NCI-H1436 (cell line): ENCODE data around the gene MORN1.
A peak's percentile ranks its signal among the peaks of the same experiment; 100 is the strongest.

Experiments used
- DNase-seq: peaks from one replicate; lab custom pipeline; 2025; lab: John Stamatoyannopoulos, UW

Gene MORN1

GRCh38 chr1:2419416-2419815 is 28.1 kb upstream of the MORN1 start:
- no peak for DNase-seq

DNA sequence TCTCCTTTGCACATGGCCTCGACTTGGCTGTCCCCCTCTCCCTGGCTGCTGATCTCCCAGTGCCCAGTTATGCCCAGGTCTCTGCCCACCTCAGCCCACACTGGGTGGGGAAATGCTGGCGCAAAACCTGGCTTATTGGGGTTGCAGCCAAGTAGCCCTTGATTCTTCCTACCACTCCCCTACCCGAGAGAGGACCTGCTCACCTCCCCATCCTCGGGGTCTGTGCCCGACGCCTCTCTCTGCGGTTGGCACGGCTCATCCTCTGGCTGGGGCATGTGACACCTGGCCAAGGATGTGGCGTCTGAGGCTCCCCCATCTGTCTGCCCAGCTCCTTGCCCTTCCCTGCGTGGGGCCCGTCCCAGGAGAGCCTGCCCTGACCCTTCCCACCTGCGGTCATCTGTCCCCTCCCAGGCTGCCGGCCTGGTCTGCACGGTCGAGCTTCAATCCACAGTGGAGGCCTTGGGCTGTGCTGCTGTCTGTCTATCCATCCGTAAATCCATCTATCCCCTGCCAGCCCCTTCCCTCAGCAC is 27.5 kb upstream of the MORN1 start:
- DNase-seq = no peak

- DNase-seq = no peak
Observed at GRCh38 chr1:2417833-2418225, 26.5 kb upstream of the MORN1 start.

DNA sequence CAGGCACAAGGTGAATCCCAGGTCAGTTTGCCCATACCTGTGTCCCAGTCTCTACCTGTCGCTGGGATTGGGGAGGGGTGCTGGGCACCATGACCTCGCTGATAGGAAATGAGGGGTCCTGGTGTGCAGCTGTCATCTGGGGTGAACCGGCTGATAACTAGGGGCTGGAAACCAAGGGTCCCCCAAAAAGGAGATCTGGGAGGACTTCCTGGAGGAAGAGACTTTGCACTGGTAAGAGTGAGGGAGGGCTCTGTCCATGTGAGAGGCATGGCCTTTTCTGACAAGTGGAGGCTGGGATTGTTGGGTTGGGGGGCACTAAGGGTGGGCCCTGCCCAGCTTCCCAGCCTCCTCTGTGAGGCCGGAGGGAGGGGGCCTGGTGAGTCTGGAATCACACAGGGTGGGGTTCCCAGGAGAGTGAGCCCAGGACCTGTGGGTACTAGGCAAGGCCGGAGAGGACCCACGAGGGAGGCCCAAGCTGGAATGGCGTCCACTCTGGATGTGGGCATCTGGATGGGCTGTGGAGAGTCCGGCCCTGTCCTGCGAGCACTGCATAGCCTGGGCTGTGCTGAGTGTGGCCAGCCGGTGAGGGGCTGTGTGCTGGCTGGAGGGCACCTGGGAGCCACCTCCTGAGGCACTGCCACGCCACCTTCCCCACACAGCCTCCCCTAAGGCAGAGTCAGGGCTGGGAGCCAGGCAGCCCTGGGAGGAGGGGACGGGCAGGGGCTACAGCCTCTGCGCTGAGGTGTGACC is 25.9 kb upstream of the MORN1 start:
- no peak for DNase-seq

DNA sequence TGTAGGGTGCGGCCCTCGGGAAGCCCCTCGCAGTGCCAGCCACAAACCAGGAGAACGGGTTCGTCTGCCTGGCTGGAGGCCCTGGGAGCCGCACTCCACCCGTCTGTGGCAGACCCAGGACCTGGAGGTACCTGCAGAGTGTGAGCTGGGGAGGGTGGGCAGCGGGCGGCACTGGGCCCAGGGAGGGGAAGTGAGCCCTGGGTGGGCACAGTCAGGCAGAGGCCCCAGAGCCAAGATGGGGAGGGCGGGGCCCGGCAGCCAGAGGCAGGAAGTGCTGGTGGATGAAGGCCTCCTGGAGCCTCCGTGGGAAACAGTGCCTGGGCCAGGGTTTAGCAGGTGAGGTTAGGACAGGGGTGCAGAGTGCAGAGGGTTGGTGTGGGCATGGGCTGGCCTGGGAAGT is 25.0 kb upstream of the MORN1 start:
- DNase-seq = no peak

DNA sequence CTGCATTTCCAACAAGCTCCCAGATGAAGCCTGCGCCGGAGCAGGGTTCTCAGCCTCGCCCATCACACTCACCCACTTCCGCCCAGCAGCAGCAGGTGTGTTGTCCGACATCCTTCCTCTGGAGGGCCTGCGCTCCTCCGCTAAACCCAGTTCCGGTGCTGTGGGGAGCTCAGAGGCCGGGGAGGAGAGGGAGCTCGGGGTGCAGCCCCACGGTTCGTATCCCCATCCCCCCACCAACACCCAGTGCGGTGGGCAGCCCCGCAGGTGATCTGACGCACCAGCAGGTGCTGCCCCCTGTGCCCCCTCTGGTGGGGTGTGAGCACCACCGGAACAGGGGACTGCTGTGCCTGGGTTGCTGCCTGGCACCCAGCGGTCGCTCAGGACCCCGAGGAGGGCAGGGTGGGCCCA is 24.5 kb upstream of the MORN1 start:
- no peak for DNase-seq

- DNase-seq = no peak
Observed at GRCh38 chr1:2415337-2415736, 24.0 kb upstream of the MORN1 start.

DNA sequence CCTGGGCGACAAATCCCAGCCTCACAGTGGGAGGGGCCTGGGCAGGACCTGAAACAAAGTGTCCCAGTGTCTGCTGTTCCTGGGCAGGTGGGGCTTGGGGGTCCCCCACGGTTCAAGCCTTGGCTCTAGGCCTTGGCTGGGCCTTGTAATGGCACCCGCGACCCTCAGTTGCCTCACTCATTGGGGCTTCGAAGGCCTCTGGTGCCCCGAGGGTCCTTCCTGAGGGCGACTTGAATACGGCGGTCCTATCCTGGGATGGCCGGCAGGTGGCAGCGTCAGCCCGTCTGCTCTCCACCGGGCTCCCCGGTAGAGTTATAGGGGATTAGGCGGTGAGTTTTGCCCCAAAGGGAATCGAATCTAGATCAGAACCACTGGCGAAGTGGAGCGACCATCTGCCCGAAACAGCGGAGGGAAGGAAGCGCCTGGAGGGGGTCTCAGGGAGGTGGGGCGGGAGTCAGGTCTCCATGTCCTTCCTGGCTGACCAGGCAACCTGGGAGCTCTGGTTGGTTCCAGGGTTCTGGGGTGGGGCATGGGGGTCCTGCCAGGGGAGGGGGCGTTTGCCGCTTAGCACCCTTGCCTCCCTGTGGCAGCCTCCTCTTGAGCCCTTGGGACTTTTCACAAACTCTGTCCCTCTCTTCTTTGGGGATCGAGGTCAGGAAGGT is 23.1 kb upstream of the MORN1 start:
- peak; percentile 66 for DNase-seq

DNA sequence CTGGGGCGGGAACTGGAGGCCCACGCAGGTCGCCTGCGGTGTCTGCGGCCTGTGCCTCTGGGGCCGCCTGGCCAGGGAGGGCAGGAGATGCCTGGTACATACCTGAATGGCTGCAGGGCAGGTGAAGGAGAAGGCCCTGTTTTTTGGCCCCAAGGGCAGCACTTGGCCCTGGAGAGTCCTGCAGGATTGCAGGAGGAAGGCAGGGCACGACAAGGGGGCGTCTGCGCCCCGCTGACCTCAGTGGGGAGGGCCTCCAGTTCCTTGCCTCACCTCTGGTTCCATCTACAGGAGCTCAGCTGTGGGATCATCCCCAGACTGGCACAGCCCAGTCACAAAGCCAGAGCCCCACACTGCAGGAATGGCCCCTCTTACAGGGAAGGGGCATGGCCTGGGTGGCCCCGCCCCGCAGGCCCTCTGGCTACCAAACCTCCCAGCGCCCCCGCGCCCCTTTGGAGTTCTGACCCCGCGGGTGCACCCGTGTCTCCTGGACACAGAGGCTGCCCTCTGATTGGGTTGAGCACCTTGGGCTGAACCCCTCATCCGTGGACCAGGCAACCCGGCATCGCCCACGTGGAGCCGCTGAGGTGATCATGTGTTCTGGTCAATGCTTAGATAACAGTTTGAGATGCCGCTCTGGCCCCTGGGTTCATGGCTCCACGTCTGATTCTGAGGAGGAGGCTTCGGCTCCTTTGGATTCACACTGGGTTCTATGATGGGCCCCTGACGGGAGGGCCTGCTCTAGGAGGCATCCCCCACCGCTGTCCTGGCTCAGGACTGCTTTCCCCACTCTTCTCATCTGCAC is 22.3 kb upstream of the MORN1 start:
- no peak for DNase-seq

DNA sequence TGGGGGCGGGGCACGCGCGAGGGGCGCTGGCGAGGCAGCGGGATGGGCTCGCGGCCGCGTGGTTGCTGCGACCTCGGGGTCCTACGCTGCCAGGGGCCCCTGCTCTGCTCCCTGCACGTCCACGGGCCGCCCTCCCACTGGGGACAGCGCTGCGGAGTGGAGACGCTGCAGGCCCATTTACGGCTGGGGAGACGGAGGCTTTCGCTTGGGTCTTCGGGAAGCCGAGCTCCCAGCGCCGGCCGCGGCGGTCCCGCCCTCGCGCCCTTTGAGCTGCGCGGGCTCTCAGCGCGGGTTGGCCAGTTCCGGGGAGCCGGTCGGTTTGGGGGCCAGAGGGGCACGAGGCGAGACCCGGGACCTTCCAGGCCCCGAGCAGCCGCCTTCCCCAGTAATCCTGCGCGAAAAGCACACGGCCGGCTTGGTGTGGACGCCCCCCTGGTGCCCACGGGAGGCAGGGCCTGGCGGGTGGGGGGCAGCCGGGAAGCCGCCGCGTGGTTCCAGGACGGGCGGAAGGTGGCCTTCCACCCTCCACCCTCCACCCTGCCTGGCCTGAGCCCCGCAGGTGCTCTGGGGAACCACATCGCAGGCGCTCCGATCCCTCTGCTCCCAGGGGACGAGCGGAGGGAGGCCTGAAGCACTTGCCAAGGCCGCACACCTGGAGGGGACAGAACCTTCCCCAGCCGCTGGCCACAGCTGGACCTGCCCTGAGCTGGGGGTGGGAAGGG is 21.6 kb upstream of the MORN1 start:
- peak; percentile 54 for DNase-seq

GRCh38 chr1:2412395-2412772 is 21.0 kb upstream of the MORN1 start, which contains the start of gene PEX10:
Gene PEX10, minus strand, starts transcription at chr1:2412564. Its CDS starts 62 bp downstream, at chr1:2412502.
- DNase-seq = peak; percentile 93

DNA sequence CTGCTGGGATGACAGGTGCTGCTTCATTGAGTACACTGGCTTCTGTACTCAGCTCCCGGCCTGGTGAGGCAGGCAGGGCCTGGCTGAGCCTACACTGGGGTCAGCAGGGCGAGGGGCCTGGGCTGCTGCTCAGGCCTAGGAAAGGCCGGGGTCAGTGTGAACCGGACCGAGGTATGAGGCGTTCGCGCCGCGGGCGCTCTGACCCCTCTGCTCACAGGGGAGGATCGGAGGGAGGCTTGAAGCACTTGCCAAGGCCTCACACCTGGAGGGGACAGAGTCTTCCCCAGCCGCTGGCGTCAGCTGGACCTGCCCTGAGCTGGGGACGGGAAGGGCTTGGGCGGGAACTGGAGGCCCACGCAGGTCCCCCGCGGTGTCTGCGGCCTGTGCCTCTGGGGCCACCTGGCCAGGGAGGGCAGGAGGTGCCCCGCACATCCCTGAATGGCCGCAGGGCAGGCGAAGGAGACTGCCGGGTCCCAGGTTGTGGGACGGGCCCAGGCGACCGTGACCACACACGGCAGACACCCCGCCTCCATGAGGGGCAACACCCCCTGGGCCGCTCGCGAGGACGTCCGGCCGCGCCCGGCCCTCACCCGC is 20.5 kb upstream of the MORN1 start:
- DNase-seq = no peak

- DNase-seq = no peak
Observed at GRCh38 chr1:2409745-2410144, 18.4 kb upstream of the MORN1 start.

DNA sequence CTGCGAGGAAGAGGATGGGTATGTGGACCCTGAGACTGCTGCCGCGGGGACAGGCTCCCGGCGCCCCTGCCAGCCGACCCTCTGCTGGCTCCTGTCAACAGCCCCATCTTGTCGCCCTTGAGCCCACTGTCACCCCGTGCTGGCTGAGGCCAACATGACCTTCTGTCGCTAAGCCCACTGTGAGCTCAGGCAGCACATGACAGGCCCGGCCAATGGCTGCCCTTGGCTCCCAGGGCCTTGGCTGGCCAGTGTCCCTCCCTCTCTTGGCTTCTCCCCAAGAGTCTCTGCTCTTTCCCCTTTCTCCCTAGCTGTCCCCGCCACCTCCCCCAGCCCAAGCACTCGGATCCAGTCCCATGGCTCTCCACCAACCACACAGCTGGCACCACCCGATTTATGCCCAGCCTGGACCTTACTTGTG is 17.5 kb upstream of the MORN1 start:
- no peak for DNase-seq

- no peak for DNase-seq
Observed at GRCh38 chr1:2408456-2408855, 17.1 kb upstream of the MORN1 start.

DNA sequence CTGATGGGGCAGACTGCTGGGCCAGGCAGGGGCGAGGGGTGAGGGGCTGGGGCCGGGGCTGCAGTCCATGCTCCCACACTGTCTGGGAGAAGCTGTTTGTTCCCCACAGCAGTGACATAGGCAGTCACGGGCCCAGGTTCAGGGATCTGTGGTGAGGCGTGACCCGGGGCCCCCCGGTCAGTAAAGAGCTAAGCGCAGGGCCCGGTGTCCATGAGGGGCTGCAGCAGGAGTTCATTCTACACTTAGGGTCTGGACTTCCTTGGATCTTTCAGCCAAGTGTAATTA is 16.6 kb upstream of the MORN1 start:
- no peak for DNase-seq

DNA sequence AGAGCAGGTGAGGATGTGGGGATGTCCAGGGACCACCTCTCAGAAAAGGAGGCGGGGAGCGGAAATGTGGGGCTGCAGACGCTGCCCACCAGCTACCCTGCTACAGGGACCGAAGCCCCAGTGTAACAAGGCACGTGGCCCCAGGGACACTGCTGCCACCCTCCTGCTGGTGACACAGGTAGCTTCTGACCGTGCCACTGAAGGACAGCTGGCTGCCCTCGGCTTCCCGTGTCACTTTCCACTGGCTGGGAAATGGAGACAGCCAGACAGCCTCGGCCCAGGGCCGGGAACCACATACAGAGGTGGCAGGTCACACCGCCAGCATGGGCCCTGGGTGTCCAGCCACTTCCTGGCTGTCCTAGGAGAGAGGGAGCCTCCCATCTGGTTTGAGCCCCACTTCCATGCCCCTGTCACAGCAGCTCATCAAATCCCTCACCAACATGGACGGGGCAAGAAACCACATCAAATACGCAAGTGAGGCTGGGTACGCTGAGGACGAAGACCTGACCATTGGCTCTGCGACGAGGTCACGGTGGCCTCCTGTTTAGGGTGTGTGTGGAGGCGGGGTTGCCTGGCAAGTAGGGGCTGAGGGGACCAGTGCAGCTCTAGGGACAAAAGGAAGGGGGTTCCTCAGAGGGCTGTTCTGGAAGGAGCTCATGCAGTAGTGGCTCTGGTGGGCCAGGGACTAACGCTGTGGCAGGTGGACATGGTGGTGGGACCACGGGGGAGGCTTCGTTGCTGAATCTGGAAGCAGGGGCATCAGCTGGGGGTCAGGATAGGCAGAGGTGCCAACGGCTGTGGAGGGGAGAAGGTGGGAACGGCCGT is 16.0 kb upstream of the MORN1 start:
- no peak for DNase-seq

GRCh38 chr1:2406451-2407041 is 15.2 kb upstream of the MORN1 start:
- no peak for DNase-seq

DNA sequence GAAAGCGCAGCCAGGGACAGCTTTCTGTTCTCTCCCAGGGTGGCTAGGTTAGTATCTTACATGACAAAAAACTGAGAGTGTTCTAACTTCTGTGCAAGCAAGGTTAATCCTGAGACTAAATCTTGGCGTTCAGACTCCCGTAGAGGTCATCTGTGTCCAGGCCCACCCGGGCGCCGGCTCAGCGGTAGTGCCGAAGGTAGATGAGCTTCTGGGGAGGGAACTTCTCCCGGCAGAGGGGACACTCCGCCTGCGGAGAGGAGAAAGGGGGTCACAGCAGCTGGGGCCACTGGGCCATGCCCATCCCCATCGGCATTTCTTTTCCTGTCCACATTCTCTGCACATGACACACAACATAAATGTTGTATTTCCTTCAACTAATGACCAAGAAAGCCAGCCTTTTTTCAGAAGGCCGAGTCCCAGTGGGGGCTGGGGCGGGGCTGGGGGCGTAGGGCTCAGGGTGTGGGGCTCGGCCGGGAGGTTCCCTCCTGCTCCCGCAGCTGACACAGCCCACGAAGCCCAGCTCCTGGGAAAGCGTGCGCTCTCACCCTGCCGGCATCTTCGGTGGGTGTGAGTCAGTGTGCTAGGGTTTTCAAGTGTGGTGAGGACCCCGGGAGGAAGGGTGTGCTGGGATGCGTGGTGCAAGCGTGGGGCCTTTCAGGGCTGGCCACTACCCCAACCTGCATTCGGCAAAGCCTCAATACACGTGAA is 14.4 kb upstream of the MORN1 start:
- DNase-seq = no peak
